TTC549 (cell line): Measurements from ENCODE around the gene AMOT.

Experiments
- FAIRE-seq: peaks from 2 replicates; lab custom pipeline; 2012; peaks lifted over from hg19 to GRCh38; lab: Jason Lieb, UNC

AMOT gene

DNA sequence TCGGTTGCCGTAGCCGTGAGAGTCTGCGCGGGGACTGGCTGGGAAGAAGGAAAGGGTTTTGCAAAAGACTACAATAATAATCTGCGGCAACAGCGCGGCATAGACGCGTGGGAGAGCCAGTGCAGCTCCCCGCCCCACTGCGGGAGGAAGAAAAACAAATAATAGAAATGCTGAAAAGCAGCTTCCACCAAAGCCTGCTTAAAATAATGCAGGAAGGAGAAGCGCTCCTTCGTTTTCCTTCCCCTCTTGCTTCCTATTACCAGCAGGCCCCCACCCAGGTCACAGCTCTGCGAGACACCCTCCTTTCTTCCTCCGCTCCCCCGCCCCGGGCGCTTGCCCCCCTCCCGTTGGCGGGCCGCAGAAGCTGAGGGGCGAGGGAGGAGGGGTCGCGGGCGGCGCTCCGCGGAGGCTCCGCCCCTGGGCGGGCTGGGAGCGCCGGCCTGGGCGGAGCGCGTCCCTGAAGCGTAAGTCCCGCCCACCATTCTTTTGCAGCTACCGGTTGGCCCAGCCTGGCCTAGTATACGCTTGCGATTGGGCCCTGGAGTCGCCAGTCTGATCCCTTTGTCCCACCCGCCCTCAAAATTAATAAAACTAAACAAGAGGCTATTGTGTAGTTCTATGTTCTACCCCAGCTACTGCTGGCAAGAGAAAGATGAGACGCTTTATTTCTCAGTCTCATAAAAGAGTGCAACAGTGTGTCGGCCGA, 636 bp upstream of the AMOT start:
- FAIRE-seq, result no peak

DNA sequence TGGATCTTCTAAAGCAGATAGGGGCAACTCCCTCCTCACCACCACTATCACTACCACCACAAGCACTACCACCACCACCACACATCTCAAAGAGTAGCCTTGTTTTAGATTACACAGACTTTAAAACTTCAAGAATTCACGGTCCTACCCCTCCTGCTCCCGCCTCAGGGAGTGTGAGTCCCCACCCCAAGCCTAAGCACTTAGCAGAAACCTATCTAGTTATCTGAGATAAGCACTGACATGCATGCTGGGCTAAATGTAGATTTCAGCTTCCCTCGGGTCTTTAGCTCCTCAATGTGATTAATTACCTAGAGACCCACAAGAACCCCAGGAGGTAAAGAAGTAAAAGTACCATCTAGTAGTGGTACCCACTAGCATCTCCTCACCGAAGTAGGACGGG, 775 bp downstream of the AMOT start:
- FAIRE-seq, result no peak

DNA sequence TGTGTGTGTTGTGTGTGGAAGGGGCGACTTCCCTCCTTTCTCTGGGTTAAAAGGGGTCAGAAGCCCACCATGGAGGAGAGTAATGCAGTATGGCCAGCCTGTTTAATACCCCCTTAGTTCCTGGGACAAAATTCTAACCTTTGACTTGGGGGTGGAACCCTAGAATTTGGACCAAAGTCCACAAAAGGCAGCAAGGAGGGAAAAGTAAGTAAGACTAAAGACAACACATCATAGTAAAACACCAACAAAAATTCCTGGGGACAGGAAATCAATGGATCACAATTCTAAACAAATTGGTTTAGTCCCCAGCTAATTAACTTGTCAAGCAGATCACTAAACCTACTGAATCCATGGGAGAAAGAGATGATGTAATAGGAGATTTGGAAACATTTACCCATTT, 3.1 kb downstream of the AMOT start:
- FAIRE-seq, result no peak

DNA sequence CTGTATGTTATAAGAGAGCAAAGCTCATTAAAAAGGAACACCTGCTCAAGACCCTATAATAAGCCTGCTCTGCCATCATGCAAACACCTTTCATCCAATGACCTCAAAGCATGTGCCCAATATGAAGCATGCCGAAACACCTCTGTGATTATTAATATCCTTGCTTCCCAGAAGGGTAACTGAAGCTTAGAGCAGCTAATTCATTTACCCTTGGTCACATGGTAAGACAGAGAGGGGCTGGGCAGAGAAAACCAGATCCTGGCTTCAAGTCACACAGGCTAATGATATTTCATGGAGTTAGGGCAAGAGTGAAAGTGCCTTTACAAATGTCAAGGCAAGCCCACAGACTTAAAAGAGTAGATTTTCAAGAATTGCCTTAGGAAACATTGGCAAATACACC, 5.6 kb downstream of the AMOT start:
- no peak for FAIRE-seq

DNA sequence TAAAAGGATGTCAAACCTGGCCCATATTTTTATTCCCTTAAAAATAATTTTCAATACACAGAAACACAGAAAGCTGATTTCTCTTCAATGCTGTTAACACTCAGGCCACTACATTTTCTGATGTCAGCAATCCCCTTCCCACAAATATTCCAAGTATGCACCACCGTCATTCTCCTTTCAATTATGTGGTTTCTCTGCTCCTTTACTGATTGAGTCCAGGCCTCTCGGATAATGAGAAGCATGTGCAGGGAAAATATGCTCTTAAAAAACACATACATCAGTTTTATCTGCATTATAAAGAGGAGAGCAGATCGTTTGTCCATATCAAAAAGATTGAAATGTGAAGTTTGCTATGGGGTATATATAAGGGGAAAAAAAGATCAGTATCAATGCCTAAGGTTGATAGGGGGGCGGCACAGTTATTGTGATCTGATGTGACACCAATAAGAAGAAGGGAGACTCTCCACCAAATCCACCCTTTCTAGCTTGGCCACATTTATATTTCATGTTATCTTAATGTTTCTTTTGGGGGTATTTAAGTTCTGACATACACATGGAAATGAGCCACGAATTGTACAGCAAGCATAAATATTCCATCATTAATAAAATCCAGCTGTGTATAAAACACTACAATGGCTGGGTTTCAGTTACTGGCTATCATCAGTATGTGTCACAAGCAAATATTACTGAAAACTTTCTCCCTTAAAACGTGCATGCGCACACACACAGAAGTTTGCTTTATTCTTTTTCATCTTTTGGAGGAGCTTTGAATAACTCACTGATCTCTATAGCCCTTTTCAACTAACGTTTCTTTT, 6.4 kb downstream of the AMOT start:
- no peak for FAIRE-seq

DNA sequence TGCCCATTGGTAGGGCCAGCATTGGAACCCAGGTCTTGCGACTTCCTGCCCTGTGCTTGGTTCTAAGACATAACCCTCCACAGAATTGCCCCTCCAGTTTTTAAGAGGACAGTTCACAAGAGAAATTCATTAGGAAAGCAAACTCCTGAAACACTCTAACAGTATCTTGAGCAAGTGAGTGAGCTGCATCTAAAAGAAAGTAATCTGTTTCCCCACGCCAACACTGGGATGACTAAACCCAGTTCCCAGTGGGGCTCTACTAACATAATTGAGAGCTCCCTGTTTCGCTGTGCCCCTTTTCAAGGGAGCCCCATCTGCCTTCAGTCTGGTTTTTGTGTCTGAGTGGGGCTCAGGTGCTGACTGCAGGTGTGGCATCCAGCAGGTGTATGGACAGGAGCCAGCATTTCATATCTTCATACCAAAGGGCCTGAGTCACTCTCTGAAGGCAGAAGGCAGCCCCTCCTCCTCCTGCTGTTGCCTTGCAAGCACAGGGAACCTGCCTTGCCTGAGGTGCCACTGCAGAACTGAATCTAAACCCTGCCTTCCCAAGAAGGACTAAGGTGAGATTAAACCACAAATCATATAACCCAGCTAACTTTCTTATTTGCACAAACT, 8.0 kb downstream of the AMOT start:
- no peak for FAIRE-seq

DNA sequence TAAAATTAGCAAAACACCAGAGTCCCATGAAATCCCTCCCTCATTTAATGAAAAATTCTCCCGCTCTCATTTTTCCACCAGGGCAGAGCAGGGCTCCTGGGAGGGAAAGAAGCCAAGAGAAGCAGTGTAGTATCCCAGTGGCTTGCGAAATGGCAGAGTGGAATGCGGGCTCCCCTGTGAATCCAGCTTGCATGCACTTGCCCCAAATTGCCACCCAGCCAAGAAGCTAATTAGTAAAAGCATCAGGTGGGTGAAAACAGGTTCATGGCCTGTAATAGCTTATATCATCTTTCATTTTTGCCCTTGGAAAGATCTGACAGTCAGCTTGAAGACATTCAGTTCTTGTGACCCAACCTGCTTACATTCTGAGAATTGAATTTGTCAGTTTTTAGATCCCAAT, 10.1 kb downstream of the AMOT start:
- no peak for FAIRE-seq

DNA sequence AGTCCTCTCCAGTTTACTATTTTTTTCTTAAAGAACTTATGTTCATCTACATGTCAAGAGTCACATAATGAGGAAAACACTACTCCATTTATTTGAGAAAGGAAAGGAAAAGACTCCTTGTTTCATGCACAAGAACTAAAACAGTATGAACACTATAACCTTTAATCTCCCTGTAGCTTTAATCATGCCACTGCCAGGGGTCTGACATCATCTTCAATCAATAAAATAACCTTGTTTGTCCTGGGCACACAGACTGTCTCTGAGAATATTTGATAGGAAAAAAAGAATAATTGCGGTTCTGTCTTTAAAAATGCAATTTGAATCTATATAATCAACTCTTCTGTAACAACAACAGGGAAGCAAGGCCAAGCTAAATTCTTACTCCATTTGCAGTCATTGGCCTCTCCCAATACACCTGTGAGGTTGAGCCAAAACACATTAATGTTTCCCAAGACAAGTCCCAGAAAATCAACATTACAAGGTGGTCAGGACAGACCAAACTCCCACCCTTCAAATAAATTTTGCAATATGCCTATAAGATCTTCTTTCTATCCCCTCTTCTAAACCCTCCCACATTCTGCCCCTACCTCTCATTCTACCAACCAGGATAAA, 13.2 kb downstream of the AMOT start:
- FAIRE-seq, result no peak

GRCh38 chrX:112826023-112826422, 14.6 kb downstream of the AMOT start:
- no peak for FAIRE-seq

- FAIRE-seq, result no peak
Measured at GRCh38 chrX:112822892-112823291, 17.7 kb downstream of the AMOT start.

DNA sequence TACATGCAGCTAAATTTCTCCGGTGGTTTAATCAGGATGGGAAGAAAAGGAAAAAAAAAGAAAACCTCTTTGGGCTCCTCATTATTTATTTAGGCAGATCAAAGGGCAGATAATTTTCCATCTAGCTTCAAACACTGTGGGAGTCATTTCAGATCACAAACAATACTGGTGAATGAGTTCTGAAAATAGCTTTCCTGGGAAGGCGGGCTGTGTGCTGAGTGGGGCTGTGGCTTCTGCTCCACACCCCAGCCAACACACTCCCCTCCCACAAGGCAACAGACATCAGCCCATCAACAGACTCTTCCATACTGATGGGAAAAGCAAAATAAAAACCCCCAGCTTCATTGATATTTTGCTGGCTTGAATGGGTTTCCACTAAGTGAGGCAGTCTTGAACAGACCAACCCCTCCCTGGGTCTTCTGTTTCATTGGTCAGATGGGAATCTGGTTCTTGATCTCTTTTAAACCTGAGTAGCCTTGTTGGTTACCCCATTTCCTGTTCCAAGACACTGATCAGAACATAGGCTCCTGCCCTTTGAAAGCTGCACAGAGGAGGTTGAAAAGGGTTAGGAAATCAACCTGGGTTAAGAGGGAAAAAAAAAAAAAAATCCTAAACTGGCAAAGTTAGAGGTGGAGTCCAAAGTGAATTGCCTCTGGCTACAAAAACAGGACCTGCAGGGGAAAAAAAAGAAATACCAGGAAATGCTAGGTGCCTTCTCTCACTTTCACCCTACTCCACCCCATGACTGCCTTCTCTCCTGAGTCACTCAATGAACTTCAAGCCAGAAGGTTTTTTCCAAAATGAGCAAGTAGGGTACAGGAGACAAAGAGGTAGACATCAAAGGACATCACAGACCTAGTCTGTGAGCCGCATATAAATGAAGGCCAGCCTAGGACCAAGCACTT, 20.0 kb downstream of the AMOT start:
- FAIRE-seq, result no peak

GRCh38 chrX:112819813-112820212, 20.8 kb downstream of the AMOT start:
- FAIRE-seq, result no peak

DNA sequence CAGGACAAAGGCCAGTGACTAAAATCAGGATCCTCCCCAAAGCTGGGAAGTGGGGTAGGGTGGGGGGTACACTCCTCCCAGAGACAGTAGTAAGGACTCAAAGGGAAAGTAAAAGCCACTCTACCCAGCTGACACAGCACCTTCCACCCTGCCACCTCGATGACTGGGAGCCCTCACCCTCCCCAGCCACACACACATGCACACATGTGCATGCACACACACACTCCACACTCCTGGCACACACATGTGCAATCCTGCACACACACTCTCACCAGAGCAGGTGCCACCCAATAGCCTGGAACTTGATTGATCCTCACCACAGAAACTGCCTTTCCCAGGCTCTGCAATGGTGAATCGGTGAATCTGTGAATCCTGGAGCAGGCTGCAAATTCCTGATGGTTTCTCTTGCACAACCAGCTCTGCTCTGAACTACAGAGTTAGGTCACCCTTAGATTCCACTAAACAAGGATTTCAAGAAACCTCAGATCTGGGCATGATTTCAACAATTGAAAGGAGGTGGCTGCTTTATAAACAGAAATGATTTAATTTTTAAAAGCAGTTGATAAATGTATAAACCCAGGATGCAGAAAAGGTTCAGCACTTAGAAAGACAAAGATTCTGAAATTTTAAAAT, 21.5 kb downstream of the AMOT start:
- no peak for FAIRE-seq

DNA sequence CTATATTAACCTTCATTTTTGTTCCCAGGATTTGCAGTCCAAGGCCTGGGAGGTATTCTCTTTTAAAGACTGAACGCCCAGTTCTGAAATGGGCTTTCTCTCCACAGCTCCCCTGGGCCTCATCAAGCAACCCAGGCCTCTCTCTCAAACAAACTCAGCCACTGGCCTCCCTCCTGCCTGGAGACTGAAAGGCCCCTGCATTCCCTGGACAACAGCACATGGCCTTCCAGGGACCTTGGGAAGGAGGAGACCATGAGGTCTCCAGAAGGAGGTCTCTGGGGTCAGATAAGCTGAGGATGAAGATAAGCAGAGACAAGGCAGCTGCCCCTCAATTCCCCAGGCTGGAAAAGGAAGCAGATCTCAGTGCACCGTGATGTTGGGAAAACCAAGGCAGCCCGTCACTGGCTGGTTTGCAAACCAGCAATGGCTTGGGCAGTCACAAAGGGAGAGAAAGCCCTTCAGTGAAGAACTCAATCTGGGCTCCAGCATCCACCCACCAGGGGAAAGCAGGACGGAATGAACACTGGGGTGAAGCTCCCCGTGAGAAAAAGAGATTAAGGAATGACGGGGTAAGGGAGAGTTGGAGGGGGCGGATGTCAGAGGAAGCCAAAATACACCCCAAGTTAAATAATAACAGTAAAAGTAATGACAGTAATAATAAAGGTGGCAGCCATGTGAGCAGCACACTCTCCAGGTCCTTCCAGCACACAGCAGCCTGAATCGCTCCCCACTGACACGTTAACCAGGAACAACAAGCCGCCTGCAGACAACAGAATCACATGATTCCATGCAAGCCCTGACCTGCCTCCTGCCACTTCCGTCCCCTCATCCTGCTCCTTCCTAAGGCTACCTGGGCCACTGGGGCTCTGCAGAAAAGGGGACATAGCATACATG, 22.3 kb downstream of the AMOT start:
- no peak for FAIRE-seq

DNA sequence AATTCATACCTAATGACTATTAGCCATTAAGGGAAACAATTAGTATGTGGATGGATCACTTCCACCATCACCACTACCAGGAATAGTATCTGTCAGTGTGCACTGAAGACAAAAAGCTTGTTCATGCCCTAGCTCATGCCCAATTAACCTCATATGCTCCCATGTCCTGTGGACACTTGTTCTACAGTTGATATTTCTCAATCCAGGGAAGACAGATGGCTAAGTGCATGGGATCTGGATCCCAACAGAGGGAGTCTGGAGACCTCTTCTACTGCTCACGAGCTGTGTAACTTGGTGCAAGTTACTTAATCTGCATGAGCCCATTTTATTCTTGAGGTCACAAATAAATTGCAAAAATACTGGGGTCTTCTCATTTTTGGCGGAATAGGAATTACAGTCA, 23.7 kb downstream of the AMOT start:
- no peak for FAIRE-seq

DNA sequence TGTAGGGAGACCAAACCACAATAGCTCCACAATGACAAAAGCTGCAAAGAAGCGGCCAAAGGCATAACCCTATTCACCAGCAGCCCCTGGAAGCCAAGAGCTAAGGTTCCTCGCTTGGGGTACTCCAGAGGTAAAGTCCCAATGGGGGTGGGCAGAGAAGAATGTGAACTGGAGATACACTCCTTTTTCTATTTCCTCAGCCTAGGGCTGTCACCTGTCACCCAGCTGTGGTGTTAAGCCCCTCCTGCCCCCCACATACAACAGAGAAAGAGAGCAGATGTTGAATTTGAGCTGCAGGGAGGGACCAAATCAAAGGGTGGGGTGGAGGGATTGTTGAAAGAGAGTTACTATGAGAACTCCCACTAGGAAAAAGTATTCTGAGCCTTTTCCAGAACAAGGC, 26.1 kb downstream of the AMOT start:
- FAIRE-seq, result no peak

DNA sequence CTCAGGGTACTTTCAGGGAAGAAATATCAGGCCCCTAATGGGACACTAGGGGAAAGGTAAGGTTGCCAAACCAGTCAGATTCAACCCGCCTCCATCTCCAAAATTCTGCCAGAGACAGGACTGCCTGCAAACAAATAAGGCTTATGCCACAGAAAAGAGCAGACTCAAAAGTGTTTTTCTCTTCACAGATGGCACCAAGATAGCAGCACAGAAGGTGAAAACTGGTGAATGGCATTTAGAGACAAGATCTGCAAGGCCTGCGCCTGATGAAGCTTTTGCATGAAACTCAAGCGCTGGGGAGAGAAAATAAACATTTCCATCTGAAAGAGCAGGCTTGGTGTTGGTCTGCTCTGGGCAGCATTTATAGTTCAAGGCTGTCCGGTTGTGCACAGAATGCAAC, 27.9 kb downstream of the AMOT start:
- no peak for FAIRE-seq

- no peak for FAIRE-seq
Measured at GRCh38 chrX:112808651-112809195, 31.9 kb downstream of the AMOT start.

GRCh38 chrX:112808007-112808406, 32.6 kb downstream of the AMOT start:
- FAIRE-seq, result no peak

- no peak for FAIRE-seq
Measured at GRCh38 chrX:112803060-112803459, 37.6 kb downstream of the AMOT start.
